Globus pallidus (tissue), 1 donor: ENCODE measurements around the gene SIAE.
"Not testable (repeated sequence)": the region's sequence is repeated elsewhere in the genome, so short reads cannot be mapped to it uniquely, and the experiment has no call there.

Experiments used
- DNase-seq: peaks from one replicate; pipeline ENCODE4 v3.0.0-alpha.2; 2015; ENCODE audit warnings: low spot score

The SIAE gene

GRCh38 chr11:124623861-124624525 is 49.5 kb downstream of the SIAE start:
- DNase-seq, result no peak

- DNase-seq, result peak; percentile 93
Observed at GRCh38 chr11:124622531-124623451, 50.7 kb downstream of the SIAE start, which contains the start of gene TBRG1. Gene TBRG1 (plus strand): TSS chr11:124622864. CDS start chr11:124623084, 220 bp downstream.

- DNase-seq, result no peak
Observed at GRCh38 chr11:124618863-124619262, 54.7 kb downstream of the SIAE start.

- no peak for DNase-seq
Observed at GRCh38 chr11:124612567-124613246, 60.8 kb downstream of the SIAE start.

GRCh38 chr11:124612045-124612444 is 61.5 kb downstream of the SIAE start:
- DNase-seq, result no peak

- DNase-seq, result no peak
Observed at GRCh38 chr11:124611064-124611463, 62.5 kb downstream of the SIAE start, which contains the start of gene PANX3. Gene PANX3 (plus strand): TSS chr11:124611428. CDS start chr11:124611557, 129 bp downstream.

GRCh38 chr11:124610295-124610694 is 63.2 kb downstream of the SIAE start:
- no peak for DNase-seq

GRCh38 chr11:124608147-124608546 is 65.4 kb downstream of the SIAE start:
- no peak for DNase-seq

GRCh38 chr11:124605719-124606118 is 67.8 kb downstream of the SIAE start:
- DNase-seq, result peak; percentile 26

GRCh38 chr11:124602723-124603122 is 70.8 kb downstream of the SIAE start:
- not testable (repeated sequence) for DNase-seq

GRCh38 chr11:124602193-124602592 is 71.3 kb downstream of the SIAE start:
- no peak for DNase-seq

- no peak for DNase-seq
Observed at GRCh38 chr11:124600621-124601320, 72.8 kb downstream of the SIAE start.

- no peak for DNase-seq
Observed at GRCh38 chr11:124597626-124598025, 75.9 kb downstream of the SIAE start.

GRCh38 chr11:124595302-124595701 is 78.2 kb downstream of the SIAE start:
- DNase-seq, result no peak

- DNase-seq, result no peak
Observed at GRCh38 chr11:124592627-124593026, 80.9 kb downstream of the SIAE start.

- DNase-seq, result no peak
Observed at GRCh38 chr11:124591430-124591829, 82.1 kb downstream of the SIAE start.

GRCh38 chr11:124586238-124586860 is 87.2 kb downstream of the SIAE start:
- DNase-seq, result peak; percentile 29

- no peak for DNase-seq
Observed at GRCh38 chr11:124584681-124585372, 88.7 kb downstream of the SIAE start.

GRCh38 chr11:124583781-124584180 is 89.8 kb downstream of the SIAE start:
- DNase-seq, result no peak
